Body of pancreas (tissue), 4 donors: ENCODE data around the gene HIF1A.

Experiments
- CTCF ChIP-seq, 7 experiments: fragments of 450-650 bp in 4 of 7; fragments of 200-600 bp in 3 of 7; sonication (generic) in 3 of 7; IDR thresholded peaks; one replicate each; pipeline ENCODE4 v1.5.1; 2016 to 2019; ENCODE audit warnings: antibody characterized with exemption in 7 of 7
- POLR2A ChIP-seq, 3 donors: fragments of 450-650 bp; IDR thresholded peaks; one replicate each; pipeline ENCODE4 v1.6.1; 2016; ENCODE audit warnings: antibody characterized with exemption in 3 of 3, mild to moderate bottlenecking in 2 of 3

GRCh38 chr14:61742371-61742770, 47.1 kb downstream of the HIF1A start:
- TF ChIP-seq POLR2A (IDR thresholded peaks at IDR 0.05) = no peak
- no peak for TF ChIP-seq CTCF (IDR thresholded peaks at IDR 0.05)
